SKM-1 (cell line): ENCODE data around the gene LKAAEAR1.

ENCODE experiments used
- DNase-seq: peaks from one replicate; lab custom pipeline; 2025; ENCODE audit not compliant: unreplicated experiment; lab: John Stamatoyannopoulos, UW

Gene LKAAEAR1

DNA sequence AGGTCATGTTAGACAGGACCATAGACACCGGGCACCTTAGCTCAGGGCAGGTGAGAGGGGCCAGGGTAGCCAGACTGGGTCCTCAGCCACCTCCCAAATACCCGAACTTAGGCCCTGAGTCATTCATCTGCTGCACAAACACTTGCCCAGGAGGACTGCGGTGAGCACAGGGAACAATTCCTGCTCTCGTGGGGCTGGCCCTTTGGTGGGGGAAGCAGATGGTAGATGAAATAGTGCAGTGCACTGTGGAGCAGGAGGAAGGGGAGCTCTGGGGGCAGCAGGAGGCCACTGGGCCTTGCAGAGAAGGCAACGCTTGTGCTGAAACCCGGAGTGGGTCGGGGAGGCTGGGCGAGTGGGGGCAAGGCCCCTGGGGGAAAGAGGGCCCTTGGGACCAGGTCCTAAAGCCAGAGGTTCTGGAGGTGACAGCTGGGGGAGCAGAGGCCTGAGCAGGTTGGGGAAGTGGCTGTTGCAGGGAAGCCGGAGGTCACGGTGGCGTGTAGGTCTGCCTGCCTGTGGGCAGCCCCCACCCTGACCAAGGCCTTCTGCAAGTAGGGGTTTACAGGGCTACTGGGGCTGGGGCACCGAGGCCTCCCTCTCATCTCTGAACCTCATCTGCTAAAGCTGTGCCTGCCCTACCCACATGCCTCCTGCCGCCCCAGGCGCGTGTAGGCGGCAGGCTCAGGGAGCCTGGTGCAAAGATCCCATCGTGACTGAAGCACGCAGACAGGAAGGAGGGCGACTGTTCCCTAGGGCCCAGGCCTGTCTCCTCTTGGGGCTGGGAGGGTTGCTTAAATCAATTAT lies 27.8 kb upstream of the LKAAEAR1 start:
- no peak for DNase-seq

DNA sequence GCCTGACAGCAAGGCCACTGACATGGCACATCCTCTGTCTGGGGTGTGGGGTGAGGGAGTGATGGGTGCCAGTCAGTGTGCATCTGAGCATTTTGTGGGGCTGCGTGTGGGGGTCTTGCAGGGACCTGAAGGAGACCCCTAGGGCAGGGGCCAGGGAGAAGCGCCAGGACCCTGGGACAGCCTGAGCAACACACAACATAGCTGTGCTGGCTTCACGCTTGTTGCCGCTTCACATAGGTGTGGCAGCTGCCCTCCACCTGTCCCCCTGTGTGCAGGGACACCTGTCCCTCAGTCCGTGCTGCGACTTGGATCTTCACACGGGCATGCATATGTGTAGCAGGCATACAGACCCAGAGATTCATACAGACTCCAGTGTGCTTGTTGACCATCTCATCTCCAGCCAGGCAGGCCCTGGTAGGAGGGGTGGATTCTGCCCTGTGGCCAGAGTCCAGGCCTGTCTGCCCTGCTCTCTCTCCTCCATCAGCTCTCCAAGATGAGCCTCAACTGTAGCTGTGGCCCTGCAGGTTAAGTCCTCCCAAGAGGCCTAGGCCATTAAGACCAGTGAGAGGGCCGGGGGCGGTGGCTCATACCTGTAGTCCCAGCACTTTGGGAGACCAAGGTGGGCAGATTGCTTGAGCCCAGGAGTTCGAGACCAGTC lies 26.3 kb upstream of the LKAAEAR1 start:
- DNase-seq = no peak

- no peak for DNase-seq
These were observed 25.7 kb upstream of the LKAAEAR1 start for GRCh38 chr20:64109831-64110391.

DNA sequence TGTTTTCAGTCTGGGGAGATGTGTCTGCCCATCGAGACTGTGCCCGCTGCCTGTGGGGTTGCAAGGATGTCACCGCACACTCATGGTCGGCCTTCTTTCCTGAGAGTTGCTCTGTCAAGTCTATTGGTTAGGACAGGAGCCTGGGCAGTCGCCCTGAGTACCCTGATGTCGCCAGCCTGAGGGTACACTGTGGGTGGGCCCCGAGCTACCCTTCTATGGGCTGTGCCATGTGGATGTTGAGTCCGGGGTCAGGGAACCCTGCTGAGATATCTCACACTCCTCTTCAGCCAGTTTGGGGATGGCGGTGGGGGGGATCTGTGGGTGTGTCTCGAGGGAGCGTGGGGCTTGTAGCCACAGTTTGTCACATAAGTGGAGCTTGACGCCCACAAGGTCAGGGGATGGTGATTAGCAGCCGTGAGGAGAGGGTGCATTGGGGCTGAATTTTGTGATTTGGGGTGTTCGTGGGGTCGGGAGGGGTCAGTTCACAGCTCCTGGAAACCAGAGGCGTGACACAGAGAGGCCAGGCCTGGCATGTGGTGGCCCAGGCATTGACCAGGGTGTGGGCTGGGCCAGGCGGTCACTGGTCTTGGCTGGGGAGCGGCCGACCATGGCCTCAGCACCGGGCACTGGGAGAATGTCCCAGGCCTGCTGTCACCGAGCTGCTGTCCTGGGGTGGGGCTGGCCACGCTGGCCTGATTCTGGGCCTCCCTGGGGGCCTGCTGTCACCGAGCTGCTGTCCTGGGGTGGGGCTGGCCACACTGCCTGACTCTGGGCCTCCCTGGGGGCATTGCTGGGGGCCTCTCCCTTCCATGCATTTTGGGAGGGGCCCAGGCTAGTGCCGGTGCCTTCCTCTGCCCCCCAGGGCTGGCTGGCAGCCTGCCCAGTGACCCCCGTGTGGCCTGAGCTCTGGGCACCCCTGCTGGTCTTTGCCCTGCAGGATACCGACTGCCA lies 24.8 kb upstream of the LKAAEAR1 start:
- no peak for DNase-seq

DNA sequence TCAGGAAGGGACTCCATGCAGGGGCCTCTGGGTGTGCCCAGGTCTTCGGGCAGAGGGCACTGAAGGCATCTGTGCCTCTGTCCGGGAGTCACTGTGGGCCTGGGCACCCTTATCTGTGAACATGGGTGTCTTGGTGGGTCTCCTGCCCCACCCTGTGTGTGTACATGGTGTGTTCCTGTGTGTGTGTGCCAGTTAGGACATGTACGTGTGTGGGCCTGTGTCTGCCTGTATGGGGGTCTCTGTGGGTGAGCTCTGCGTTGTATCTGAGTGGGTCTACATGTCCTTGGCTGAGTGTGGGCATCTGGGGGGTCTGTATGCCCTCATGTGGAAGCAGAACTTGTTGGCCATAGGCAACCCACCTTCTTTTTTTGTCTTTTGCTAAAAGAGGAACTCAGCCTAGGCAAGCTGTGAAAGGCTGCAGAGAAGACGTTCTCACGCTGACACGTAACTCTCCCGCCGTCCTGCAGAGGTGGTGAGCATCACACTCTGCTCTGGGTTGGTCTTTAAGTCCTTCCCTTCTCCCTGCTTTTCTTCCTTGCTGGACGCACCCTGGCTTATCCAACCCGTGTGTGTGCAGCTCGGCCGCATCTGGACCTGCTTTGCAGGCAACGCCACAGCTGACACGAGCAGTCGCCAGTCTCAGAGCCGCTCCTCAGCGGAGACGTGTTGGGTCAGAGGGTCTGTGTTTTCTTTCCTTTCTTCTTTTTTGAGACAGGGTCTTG lies 23.7 kb upstream of the LKAAEAR1 start:
- DNase-seq = peak; percentile 47

DNA sequence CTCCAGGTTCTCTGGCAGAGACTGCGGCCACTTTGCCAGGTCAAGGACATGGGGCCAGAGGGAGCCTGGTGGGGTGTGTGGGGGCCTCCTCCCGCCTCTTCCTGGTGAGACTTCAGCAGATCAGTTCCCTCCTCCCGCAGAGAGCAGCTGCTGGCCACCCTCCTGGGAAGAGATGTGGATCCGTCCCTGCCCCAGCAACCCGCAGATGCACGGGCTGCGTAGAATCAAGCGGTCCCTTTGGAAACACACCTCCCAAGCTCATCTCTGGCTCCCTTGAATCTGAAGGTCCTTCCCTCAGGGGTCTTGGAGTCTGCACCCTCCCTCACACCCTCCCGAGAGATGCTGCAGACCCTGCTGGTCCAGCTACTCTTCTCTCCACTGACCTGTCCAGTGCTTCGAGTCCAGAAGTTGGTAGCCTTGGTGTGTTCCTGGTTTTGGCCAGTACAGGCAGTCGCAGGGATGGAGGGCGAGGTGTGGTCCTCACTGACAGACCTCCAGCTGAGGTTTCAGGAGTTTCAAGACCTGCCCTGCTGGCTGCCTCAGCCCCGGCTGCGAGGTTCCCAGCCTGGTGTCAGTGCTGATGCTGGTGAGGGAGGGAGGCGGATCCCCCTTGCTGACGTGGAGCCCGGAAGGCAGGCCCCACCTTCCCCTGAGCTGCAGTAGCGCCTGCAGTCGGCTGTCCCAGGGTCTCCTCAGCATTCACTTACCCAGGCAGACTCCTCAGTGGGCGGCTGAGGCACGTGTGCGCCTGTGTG lies 23.0 kb upstream of the LKAAEAR1 start, which contains the start of gene NPBWR2:
NPBWR2 (minus strand) TSS at position 585 of the 755 bp plus-strand sequence. CDS start 734 bp downstream, outside the sequence.
- DNase-seq = no peak

DNA sequence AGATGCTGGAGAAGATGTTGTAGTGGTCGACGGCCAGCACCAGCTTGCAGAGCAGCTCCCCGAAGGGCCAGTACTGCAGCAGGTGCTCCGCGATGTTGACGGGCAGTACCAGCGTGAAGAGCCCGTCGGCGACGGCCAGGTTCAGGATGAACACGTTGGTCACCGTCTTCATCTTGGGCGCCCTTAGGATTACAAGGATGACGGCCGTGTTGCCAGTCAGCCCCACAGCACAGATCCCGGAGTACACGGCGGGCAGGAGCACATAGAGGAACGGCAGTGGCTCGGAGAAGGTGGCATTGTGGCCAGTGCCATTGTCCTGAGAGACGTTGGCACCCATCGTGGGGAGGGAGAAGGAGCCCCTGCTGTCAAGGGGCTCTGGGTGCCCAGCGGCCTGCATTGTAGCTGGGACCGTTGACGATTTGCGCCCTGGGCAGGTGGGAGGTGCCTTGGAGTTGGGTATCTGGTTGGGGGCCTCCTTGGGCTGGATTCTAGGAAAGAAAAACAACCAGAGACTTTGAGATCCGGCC lies 22.3 kb upstream of the LKAAEAR1 start:
- DNase-seq = no peak

- no peak for DNase-seq
These were observed 21.7 kb upstream of the LKAAEAR1 start for GRCh38 chr20:64105846-64106434.

DNA sequence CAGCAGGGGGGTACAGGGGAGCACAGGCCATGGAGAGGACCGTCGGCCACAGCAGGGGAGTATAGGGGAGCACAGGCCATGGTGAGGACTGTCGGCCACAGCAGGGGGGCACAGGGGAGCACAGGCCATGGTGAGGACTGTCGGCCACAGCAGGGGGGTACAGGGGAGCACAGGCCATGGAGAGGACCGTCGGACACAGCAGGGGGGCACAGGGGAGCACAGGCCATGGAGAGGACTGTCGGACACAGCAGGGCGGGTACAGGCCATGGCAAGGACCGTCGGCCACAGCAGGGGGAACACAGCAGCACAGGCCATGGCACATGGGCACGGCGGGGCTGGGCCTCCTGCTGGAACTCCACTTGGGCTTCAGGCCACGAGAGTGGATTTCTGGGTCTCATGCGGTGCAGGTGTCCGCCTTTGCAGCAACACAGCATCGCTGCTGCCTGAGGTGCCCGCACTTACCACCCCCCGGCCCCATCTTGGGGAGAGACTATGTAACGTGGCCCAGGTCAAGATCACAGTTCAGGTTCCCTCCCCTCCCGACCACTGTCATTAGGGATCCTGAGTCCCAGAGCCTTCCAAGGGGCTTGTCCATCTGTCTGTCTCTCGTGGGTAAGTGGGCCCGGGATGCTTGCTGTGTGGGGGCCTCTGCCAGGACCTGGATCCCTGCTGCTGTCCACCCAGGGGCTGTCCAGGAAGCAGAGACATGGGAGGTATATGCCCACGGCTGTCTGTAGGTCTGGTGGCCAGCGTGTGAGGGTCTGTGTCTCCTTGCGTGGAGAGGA lies 20.7 kb upstream of the LKAAEAR1 start:
- no peak for DNase-seq

DNA sequence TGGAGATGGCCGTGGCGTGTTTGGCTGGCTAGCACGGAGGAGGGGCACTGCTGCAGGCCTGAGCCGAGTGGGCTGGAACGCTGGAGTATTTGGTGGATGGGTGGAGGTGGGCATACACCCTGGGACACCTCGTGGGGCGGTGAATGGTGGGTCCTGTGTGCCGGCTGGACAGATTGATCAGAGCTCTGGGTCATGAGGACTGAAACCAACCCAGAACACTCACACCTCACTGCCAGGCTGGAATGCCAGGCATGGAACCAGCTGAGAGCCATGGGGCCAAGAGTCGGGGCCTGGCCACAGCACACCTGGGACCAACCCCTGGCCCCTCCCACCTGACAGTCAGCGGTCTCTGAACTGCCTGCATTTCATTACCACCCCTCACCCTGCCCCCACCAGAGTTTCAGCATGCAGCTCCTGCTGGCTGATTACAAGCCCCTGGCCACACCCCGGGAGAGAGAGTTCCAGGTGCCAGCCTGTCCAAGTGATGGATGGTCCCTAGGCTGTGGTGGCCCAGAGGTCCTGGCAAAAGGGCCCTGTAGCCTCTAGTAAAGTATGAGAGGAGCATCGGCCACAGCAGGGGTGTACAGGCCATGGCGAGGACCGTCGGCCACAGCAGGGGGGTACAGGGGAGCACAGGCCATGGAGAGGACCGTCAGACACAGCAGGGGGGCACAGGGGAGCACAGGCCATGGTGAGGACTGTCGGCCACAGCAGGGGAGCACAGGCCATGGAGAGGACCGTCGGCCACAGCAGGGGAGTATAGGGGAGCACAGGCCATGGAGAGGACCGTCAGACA lies 19.9 kb upstream of the LKAAEAR1 start:
- DNase-seq = no peak

- no peak for DNase-seq
These were observed 18.6 kb upstream of the LKAAEAR1 start for GRCh38 chr20:64102647-64103354.

- peak; percentile 19 for DNase-seq
These were observed 17.8 kb upstream of the LKAAEAR1 start for GRCh38 chr20:64101731-64102621.

DNA sequence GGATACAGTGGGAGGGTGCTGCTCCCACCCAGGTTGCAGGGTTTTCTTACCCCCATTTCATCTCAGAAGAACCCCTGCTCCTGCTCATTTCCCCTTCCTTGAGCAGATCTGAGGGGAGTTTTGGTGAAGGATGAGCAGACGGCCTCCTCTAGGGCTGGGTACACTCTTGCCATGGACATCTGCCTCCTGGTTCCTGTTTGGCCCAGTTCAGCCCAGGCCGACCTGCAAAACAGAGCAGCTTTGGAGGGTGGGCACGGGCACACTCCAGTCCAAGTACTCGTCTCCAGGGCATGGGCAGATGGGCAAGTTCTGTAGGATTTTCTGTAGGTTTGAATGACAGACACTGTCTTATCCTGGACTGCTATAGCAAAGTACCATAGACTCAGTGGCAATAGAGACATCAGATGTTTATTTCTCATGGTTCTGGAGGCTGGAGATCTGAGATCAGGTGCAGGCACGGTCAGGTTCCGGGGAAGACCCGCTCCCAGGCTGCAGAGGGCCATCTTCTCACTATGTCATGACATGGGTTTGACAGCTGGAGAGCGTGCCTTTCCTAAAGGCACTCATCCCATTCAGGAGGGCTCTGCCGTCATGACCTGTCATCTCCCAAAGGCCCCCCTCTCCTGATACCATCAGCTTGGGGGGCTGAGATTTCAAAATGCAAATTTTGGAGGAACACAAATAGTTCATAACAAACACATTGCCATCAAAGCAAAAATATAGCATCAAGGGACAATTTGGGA lies 16.9 kb upstream of the LKAAEAR1 start:
- no peak for DNase-seq

DNA sequence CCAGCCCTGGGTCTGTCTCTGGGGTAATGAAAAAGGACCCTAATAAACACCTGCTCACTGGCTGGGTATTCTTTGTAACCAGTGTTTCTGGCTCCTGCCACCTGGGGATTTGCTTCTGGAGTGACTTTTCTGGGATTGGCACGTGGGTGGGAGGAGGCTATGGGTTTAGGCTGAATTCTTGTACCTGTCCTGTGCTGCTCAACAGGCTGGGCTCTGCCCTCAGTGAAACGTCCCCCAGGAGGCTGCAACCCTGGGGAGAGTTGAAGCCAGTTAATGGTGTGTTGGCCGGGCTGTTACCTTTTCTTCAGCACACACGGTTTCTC lies 16.3 kb upstream of the LKAAEAR1 start:
- no peak for DNase-seq

DNA sequence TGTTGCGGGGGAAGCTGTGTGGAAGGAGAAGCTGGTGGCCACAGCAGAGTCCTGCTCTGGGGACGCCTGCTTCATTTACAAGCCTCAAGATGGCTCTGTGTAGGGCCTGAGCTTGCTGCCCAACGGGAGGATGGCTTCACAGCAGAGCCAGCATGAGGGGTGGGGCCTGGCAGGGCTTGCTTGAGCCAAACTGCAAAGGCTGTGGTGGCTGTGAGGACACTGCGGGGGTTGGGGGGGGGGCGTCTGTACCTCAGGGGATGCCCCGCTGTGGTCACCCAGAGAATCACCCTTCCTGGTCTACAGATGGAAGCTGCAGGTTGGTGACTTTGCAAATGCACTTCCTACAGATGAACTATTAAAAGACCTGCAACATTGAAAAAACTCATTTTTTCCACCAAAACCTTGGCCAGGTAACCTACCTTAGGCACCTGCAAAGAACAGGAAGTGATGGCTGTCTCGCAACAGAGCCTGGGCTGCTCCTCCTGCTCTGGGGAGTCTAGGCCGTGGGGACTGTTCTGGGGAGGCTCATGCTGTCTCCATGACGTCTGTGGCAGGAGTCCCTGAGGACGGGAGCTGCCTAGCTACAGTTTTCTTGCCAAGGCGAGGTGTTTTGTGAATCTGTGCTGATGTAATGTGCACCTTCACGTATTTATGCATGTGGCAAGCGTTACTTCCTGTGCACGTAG lies 15.8 kb upstream of the LKAAEAR1 start:
- DNase-seq = no peak
